ENCODE measurements around the gene CDHR3. TPM values are rescaled to one million over a fixed set of nuclear protein-coding genes. Genes with fewer than 3 reads are reported as not detected.
"Not testable (repeated sequence)": the region's sequence is repeated elsewhere in the genome, so short reads cannot be mapped to it uniquely, and the experiment has no call there.

The CDHR3 gene
- total RNA-seq, 1 donor from 2014 or later = 4.1 TPM

- no peak for DNase-seq
Observed at GRCh38 chr7:105999256-105999655, 36.2 kb downstream of the CDHR3 start.

- no peak for DNase-seq
Observed at GRCh38 chr7:106001196-106001595, 38.1 kb downstream of the CDHR3 start.

- no peak for DNase-seq
Observed at GRCh38 chr7:106001886-106002285, 38.8 kb downstream of the CDHR3 start.

- no peak for DNase-seq
Observed at GRCh38 chr7:106003525-106004064, 40.5 kb downstream of the CDHR3 start.

GRCh38 chr7:106006906-106007305, 43.8 kb downstream of the CDHR3 start:
- no peak for DNase-seq

- not testable (repeated sequence) for DNase-seq
Observed at GRCh38 chr7:106007796-106008195, 44.7 kb downstream of the CDHR3 start.

- peak; percentile 88 for DNase-seq
Observed at GRCh38 chr7:106009503-106010226, 46.6 kb downstream of the CDHR3 start.

- no peak for DNase-seq
Observed at GRCh38 chr7:106010331-106010730, 47.3 kb downstream of the CDHR3 start.

- DNase-seq = no peak
Observed at GRCh38 chr7:106010866-106011265, 47.8 kb downstream of the CDHR3 start.

- DNase-seq = no peak
Observed at GRCh38 chr7:106012184-106012583, 49.1 kb downstream of the CDHR3 start.

- no peak for DNase-seq
Observed at GRCh38 chr7:106012935-106013439, 49.9 kb downstream of the CDHR3 start.

GRCh38 chr7:106015381-106016218, 52.5 kb downstream of the CDHR3 start:
- peak; percentile 53 for DNase-seq

GRCh38 chr7:106016331-106016730, 53.3 kb downstream of the CDHR3 start:
- no peak for DNase-seq

- DNase-seq = no peak
Observed at GRCh38 chr7:106017657-106018056, 54.6 kb downstream of the CDHR3 start.

- DNase-seq = no peak
Observed at GRCh38 chr7:106018566-106019469, 55.8 kb downstream of the CDHR3 start.

- no peak for DNase-seq
Observed at GRCh38 chr7:106019470-106019820, 56.4 kb downstream of the CDHR3 start.

GRCh38 chr7:106021151-106022067, 58.3 kb downstream of the CDHR3 start:
- DNase-seq = peak; percentile 21

GRCh38 chr7:106022193-106022821, 59.2 kb downstream of the CDHR3 start:
- DNase-seq = no peak

GRCh38 chr7:106023369-106024322, 60.6 kb downstream of the CDHR3 start:
- no peak for DNase-seq

Measured in tongue (tissue), 2 donors.